Cardiac fibroblast (primary cell): ENCODE measurements around the gene PLXNA4.

ENCODE experiments used
- DNase-seq, 2 donors: peaks; one replicate each; pipeline versions ENCODE4 v3.0.0 to v3.0.0-alpha.2; 2010; ENCODE audit warnings: low read depth in 2 of 2
- H3K4me3 ChIP-seq, 2 donors: replicated peaks in 1 of 2; 1 replicate in 1 of 2; 2 replicates in 1 of 2; pipeline ENCODE4 v1.5.1; 2011; ENCODE audit warnings: low read depth in 2 of 2, low read length in 2 of 2, mild to moderate bottlenecking in 2 of 2, moderate library complexity in 1 of 2
- TF ChIP-seq, protein P1 (sequence below): IDR thresholded peaks from one replicate; pipeline ENCODE4 v1.5.1; 2011; ENCODE audit warnings: low read depth, mild to moderate bottlenecking, low read length, inconsistent platforms

Gene PLXNA4

DNA sequence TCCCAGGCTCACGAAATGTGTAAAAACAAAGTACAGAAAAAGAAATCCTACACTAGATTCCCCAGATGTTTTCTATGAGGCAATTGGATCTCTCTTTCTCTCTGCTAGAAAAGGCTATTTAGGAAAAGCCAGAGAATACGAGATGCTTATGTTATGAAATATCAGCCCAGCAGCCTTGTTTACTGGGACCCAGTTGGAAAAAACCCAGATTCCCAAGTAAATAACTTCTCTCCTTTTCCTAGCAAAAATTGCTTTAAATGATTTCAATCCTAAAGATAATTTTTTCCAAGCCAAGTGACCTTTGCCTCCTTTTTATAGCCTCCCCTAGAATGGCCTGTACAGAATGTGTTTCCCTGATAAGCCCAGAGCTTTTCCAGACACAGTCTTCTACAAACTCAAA, 199.3 kb downstream of the PLXNA4 start:
- peak in 1 of 2 donors; percentile 82 for DNase-seq
- TF ChIP-seq, protein P1, sequence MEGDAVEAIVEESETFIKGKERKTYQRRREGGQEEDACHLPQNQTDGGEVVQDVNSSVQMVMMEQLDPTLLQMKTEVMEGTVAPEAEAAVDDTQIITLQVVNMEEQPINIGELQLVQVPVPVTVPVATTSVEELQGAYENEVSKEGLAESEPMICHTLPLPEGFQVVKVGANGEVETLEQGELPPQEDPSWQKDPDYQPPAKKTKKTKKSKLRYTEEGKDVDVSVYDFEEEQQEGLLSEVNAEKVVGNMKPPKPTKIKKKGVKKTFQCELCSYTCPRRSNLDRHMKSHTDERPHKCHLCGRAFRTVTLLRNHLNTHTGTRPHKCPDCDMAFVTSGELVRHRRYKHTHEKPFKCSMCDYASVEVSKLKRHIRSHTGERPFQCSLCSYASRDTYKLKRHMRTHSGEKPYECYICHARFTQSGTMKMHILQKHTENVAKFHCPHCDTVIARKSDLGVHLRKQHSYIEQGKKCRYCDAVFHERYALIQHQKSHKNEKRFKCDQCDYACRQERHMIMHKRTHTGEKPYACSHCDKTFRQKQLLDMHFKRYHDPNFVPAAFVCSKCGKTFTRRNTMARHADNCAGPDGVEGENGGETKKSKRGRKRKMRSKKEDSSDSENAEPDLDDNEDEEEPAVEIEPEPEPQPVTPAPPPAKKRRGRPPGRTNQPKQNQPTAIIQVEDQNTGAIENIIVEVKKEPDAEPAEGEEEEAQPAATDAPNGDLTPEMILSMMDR = no peak
- no peak overlapping the region for H3K4me3 ChIP-seq

DNA sequence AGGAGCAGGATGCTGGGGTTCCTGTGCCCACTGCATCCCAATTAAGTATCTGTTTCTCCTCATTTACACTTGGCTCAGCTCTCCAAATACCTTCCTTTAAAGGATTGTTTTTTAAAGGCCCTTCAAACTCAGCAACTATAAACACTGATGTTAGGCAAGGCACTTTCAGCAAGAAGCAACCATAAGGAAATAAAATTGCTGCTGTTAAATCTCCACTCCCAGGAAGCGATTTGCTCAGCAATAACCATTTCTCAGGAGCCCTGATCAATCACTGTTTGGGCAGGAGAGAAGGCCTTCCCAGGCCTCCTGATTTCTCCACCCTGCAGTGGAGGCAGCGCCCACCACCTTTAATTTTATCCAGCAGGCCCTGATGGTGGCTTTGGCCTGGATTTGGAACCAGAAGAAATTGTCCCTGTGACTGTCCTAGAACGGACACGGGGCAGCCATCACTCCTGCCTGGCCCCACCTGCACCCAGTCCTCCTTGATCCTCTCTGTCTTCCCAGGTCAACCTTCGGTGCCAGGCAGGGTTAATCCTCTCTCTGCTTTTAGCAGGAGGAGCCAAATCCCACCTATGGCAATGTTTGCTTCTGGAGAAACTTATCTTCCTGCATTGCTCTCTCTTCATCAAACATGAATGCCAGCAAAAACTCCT, 199.8 kb downstream of the PLXNA4 start:
- no peak for DNase-seq
- no peak overlapping the region for H3K4me3 ChIP-seq
- TF ChIP-seq, protein P1 = no peak

DNA sequence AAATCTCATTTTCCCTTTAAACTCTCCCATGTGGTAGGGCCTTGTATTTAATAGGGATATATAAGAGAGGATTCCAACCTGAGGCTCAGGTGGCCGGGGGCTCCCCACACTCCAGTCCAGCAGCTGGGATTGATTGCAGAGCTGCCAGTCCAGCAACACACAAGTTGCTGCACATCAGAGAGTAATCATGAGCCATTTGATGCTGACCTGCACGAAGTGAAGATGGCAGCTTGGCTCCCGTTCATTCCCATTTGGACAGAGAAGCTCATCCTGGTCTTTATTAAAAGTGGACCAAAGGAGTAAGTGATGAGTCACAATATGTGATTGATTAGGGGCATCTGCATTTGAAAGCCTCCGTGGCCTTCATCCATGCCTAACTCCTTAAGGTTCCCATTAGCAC, 202.4 kb downstream of the PLXNA4 start:
- TF ChIP-seq, protein P1 = no peak
- no peak for DNase-seq
- H3K4me3 ChIP-seq = no peak overlapping the region

DNA sequence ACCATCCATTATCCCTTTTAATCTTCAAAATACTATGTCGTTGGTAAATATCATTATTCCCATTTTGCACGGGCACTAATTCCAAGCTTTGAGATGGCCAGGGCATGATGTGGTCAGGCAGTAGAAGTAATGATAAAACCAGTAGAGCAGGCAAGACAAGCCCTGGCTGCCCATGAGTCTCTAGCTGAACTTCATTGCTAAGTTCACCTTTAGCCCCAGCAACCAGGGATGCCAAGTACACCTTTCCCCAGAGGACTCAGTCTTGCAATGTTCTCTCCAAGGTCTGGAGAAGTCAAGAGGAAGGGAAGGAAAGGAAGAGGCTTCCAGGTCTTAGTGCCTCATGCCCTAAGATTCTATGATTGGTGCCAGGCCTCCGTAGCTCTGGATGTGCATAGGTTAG, 203.2 kb downstream of the PLXNA4 start:
- DNase-seq = no peak
- no peak overlapping the region for H3K4me3 ChIP-seq

DNA sequence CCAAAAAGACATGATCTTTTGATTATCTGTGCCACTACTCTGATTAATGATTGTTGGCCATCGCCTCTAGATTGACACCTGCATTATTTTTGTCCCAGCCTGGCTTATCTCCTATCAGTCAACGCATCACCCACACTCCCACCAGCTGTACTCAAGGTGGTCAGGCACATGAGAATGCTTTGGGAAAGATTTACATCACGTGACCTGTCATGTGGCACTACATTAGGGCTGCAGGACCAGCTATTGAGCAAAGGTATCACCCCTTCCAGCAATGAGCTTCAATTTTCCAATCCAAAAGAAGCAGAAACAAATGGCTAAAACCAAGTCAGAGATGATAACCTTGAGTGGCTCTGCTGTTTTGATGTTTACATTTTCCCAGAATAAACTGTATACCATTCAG, 204.3 kb downstream of the PLXNA4 start:
- no peak for DNase-seq
- H3K4me3 ChIP-seq = no peak overlapping the region
- TF ChIP-seq, protein P1 = no peak

More for the DNA sequence above, 203.2 kb downstream of the PLXNA4 start:
- TF ChIP-seq, protein P1 = no peak

DNA sequence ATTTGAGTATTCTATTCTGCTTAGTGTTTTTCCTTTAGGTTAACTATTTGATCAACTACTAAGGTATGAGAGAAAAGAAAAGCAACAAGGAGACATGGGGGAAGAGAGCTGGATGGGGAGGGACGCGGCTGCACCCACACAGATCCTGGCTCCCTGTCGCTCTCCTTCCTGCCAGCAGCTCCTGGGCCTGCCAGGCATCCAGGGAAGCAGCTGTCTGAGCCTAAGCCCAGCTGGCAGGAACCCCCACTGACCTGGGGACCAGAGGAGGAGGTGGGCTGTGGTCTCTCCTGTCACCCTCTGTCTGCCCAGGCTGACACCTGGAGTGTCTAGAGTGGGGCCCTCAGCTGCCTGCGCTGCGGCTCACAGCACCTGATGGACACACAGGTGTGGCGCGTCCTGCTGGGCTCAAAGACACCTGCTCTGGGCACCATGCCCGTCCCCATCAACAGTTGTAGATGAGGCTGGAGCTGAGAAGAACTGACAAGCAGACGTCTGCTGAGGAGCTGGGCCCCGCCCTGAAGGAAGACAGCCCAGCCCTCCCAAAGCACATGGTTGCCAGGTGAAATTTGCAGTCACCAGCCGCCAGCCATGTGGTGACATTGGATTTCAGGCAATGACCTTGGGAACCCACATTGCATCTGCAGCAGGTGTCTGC, 207.9 kb downstream of the PLXNA4 start:
- no peak for DNase-seq
- no peak overlapping the region for H3K4me3 ChIP-seq
- TF ChIP-seq, protein P1 = no peak
